Measurements from ENCODE around the gene PKP3.
"Not testable (repeated sequence)": the region's sequence is repeated elsewhere in the genome, so short reads cannot be mapped to it uniquely, and the experiment has no call there.

PKP3 gene, protein sequence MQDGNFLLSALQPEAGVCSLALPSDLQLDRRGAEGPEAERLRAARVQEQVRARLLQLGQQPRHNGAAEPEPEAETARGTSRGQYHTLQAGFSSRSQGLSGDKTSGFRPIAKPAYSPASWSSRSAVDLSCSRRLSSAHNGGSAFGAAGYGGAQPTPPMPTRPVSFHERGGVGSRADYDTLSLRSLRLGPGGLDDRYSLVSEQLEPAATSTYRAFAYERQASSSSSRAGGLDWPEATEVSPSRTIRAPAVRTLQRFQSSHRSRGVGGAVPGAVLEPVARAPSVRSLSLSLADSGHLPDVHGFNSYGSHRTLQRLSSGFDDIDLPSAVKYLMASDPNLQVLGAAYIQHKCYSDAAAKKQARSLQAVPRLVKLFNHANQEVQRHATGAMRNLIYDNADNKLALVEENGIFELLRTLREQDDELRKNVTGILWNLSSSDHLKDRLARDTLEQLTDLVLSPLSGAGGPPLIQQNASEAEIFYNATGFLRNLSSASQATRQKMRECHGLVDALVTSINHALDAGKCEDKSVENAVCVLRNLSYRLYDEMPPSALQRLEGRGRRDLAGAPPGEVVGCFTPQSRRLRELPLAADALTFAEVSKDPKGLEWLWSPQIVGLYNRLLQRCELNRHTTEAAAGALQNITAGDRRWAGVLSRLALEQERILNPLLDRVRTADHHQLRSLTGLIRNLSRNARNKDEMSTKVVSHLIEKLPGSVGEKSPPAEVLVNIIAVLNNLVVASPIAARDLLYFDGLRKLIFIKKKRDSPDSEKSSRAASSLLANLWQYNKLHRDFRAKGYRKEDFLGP

DNA sequence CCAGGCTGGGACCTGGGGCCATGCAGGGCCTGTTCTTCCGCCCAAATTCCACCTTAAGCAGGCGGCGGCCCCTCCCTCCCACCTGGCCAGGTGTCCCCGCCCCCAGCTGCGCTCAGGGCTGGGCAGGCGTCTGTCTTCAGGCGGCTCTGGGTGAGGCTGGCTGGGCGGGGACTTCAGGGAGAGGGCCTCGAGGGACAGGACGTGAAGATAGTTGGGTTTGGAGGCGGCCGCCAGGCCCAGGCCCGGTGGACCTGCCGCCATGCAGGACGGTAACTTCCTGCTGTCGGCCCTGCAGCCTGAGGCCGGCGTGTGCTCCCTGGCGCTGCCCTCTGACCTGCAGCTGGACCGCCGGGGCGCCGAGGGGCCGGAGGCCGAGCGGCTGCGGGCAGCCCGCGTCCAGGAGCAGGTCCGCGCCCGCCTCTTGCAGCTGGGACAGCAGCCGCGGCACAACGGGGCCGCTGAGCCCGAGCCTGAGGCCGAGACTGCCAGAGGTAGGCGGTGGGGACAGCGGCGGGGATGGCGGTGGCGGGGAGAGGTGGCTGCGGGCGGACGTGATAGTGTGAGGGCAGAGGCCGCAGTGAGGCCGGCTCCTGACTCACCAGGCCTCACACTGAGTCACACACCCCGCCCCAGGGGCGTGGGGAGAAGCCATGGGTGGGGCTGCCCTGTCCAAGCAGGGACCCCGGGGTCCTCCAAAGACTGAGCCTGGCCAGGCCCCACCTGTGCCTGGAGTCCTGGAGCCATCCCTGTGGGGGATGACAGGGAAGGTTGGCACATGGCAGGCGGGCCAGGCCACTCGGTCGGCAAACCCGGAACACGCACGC is at the start of gene PKP3:
Gene PKP3 (plus strand): TSS at position 176 of the 824 bp plus-strand sequence. CDS start 84 bp downstream, at position 260.
- TF ChIP-seq, protein P1, sequence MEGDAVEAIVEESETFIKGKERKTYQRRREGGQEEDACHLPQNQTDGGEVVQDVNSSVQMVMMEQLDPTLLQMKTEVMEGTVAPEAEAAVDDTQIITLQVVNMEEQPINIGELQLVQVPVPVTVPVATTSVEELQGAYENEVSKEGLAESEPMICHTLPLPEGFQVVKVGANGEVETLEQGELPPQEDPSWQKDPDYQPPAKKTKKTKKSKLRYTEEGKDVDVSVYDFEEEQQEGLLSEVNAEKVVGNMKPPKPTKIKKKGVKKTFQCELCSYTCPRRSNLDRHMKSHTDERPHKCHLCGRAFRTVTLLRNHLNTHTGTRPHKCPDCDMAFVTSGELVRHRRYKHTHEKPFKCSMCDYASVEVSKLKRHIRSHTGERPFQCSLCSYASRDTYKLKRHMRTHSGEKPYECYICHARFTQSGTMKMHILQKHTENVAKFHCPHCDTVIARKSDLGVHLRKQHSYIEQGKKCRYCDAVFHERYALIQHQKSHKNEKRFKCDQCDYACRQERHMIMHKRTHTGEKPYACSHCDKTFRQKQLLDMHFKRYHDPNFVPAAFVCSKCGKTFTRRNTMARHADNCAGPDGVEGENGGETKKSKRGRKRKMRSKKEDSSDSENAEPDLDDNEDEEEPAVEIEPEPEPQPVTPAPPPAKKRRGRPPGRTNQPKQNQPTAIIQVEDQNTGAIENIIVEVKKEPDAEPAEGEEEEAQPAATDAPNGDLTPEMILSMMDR (IDR thresholded peaks at IDR 0.05; ENCODE audit: low read depth, low read length) = no peak
- Histone ChIP-seq H3K9me3 (ENCODE audit: severe bottlenecking) (no peaks in the 10 kb centered on the region), H3K4me3 (ENCODE audit: low read depth, low read length) (no peak within 1 kb of the TSS), H3K36me3 (no peaks in the 10 kb centered on the region), H3K27me3 (ENCODE audit: insufficient read depth, low read depth, severe bottlenecking) (no peaks in the 10 kb centered on the region), H3K27ac (no peak within 1 kb of the TSS)
- DNase-seq = no peak

DNA sequence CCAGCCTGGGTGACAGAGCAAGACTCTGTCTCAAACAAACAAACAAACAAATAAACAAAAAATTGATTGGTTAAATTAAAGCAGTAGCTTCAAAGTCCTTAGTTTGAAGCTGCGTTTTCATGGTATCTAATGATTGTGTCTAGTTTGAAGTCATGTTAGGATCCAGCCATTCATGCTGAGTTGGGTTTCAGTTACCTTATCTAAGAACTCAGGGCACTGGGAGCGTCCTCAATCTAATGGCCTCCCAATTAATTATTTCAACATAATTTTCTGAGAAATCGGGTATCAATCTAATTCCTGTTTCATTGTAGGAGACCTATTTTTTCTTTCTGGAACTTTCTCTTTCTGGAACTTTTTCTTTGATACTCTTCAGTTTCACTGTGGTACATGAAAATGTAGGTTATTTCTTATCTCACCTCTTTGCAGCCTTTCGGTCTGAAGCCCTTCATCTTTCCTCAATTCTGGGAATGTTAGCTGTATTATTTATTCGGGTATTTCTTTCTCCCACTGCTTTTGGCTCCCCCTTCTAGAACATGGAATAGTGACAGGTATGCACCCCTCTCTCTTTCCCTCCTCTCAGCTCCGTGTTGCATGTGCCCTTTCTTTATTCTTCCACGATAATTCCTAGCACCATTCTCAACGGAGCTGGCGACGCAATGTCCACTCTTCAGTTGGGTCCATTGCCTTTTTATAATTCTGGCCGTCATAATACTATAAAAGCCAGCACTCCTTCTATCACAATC is 49.0 kb upstream of the PKP3 start:
- H3K27ac ChIP-seq = no peak overlapping the region
- no peak for DNase-seq
- no peaks in the 10 kb centered on the region for H3K36me3 ChIP-seq
- no peak overlapping the region for H3K4me3 ChIP-seq (ENCODE audit: low read depth, low read length)
- no peaks in the 10 kb centered on the region for H3K27me3 ChIP-seq (ENCODE audit: insufficient read depth, low read depth, severe bottlenecking)
- H3K9me3 ChIP-seq (ENCODE audit: severe bottlenecking) = no peaks in the 10 kb centered on the region
- TF ChIP-seq, protein P1 (IDR thresholded peaks at IDR 0.05; ENCODE audit: low read depth, low read length) = no peak

DNA sequence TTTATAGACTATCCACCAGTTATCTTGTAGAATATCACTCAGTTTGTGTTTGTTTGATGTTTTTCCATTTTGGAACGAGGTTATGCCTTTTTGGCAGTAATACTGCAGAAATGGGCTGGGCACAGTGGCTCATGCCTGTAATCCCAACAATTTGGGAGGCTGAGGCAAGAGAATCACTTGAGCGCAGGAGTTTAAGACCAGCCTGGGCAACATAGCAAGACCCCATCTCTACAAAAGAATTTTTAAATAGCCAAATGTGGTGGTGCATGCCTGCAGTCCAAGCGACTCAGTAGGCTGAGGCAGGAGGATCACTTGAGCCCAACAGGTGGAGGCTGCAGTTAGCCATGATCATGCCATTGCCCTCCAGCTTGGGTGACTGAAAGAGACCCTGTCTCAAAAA is 47.5 kb upstream of the PKP3 start:
- H3K36me3 ChIP-seq = no peaks in the 10 kb centered on the region
- no peaks in the 10 kb centered on the region for H3K27me3 ChIP-seq (ENCODE audit: insufficient read depth, low read depth, severe bottlenecking)
- no peaks in the 10 kb centered on the region for H3K9me3 ChIP-seq (ENCODE audit: severe bottlenecking)
- TF ChIP-seq, protein P1 (IDR thresholded peaks at IDR 0.05; ENCODE audit: low read depth, low read length) = no peak
- H3K27ac ChIP-seq = no peak overlapping the region
- no peak overlapping the region for H3K4me3 ChIP-seq (ENCODE audit: low read depth, low read length)
- DNase-seq = no peak

DNA sequence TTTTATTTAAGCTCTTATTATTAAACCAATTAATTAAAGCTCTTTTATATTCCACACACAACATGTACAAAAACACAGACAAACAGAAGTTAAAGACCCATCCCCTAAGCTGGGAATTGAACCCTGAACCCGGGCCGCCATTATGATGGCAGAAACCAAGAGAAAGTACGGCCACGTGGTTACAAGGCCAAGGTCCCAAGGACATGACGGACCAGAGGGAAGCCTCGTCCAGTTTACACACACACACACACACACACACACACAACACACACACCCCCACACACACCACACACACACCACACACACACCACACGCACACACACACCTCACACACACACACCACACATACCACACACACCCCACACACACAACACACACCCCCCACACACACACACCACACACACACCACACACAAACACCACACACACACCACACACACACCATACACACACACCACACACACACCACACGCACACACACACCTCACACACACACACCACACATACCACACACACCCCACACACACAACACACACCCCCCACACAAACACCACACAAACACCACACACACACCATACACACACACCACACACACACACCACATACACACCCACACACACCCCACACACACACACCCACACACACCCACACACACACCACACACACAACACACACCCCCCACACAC is 44.6 kb upstream of the PKP3 start:
- DNase-seq, H3K27ac ChIP-seq: not testable (repeated sequence)

DNA sequence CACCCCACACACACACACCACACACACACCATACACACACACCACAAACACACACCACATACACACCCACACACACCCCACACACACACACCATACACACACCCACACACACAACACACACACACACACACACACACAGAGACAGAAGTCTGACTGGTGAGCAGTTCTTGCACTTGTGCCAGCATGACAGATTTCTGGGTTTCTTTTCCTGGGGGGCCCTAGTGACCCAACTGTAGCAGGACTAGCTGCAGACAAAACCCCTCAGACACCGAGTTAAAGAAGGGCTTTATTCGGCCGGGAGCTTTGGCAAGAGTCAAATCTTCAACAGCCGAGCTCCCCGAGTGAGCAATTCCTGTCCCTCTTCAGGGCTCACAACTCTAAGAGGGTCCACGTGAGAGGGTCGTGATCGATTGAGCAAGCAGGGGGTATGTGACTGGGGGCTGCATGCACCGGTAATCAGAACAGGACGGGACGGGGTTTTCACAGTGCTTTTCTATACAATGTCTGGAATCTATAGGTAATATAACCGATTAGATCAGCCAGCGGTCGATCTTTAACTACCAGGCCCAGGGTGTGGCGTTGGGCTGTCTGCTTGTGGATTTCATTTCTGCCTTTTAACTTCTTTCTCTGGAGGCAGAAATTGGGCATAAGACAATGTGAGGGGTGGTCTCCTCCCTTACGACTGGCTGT is 43.8 kb upstream of the PKP3 start:
- not testable (repeated sequence) for H3K27me3 ChIP-seq (ENCODE audit: insufficient read depth, low read depth, severe bottlenecking); DNase-seq; H3K27ac ChIP-seq; H3K9me3 ChIP-seq (ENCODE audit: severe bottlenecking); H3K36me3 ChIP-seq; H3K4me3 ChIP-seq (ENCODE audit: low read depth, low read length)

More for the DNA sequence above, 44.6 kb upstream of the PKP3 start:
- not testable (repeated sequence) for H3K9me3 ChIP-seq (ENCODE audit: severe bottlenecking); H3K36me3 ChIP-seq; H3K27me3 ChIP-seq (ENCODE audit: insufficient read depth, low read depth, severe bottlenecking); H3K4me3 ChIP-seq (ENCODE audit: low read depth, low read length)

Measured in WERI-Rb-1 (cell line).